ENCODE measurements around the gene TPPP2. TPM values are rescaled to one million over a fixed set of nuclear protein-coding genes. Genes with fewer than 3 reads are reported as not detected.

The TPPP2 gene
- total RNA-seq, 1 donor from 2014 or later = not detected

- Mint-ChIP-seq H3K4me3 (no peak overlapping the region), H3K27ac (no peak overlapping the region), H3K27me3 (peaks cover 5% of the 10 kb centered on the region), H3K9me3 (no peaks in the 10 kb centered on the region), H3K4me1 (ENCODE audit: unreplicated experiment) (peaks cover 21% of the 10 kb centered on the region), H3K36me3 (peaks cover 8% of the 10 kb centered on the region)
- DNase-seq (ENCODE audit: extremely low spot score, unreplicated experiment) = no peak
- TF ChIP-seq, protein P1, sequence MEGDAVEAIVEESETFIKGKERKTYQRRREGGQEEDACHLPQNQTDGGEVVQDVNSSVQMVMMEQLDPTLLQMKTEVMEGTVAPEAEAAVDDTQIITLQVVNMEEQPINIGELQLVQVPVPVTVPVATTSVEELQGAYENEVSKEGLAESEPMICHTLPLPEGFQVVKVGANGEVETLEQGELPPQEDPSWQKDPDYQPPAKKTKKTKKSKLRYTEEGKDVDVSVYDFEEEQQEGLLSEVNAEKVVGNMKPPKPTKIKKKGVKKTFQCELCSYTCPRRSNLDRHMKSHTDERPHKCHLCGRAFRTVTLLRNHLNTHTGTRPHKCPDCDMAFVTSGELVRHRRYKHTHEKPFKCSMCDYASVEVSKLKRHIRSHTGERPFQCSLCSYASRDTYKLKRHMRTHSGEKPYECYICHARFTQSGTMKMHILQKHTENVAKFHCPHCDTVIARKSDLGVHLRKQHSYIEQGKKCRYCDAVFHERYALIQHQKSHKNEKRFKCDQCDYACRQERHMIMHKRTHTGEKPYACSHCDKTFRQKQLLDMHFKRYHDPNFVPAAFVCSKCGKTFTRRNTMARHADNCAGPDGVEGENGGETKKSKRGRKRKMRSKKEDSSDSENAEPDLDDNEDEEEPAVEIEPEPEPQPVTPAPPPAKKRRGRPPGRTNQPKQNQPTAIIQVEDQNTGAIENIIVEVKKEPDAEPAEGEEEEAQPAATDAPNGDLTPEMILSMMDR (conservative IDR thresholded peaks at IDR 0.05) = no peak
These were observed 11.7 kb upstream of the TPPP2 start for GRCh38 chr14:21018286-21018685.

- no peak for DNase-seq (ENCODE audit: extremely low spot score, unreplicated experiment)
- Mint-ChIP-seq H3K9me3 (no peaks in the 10 kb centered on the region), H3K4me1 (ENCODE audit: unreplicated experiment) (peaks cover 21% of the 10 kb centered on the region), H3K36me3 (peaks cover 8% of the 10 kb centered on the region), H3K27ac (no peak overlapping the region), H3K4me3 (no peak overlapping the region), H3K27me3 (peaks cover 5% of the 10 kb centered on the region)
- TF ChIP-seq, protein P1 (conservative IDR thresholded peaks at IDR 0.05) = no peak
These were observed 11.2 kb upstream of the TPPP2 start for GRCh38 chr14:21018781-21019180.

- TF ChIP-seq, protein P1 (conservative IDR thresholded peaks at IDR 0.05) = no peak
- Mint-ChIP-seq H3K9me3 (no peaks in the 10 kb centered on the region), H3K36me3 (peaks cover 8% of the 10 kb centered on the region), H3K27ac (no peak overlapping the region), H3K4me3 (no peak overlapping the region), H3K27me3 (peaks cover 10% of the 10 kb centered on the region), H3K4me1 (ENCODE audit: unreplicated experiment) (peaks cover 27% of the 10 kb centered on the region)
- DNase-seq (ENCODE audit: extremely low spot score, unreplicated experiment) = no peak
These were observed 10.7 kb upstream of the TPPP2 start for GRCh38 chr14:21019366-21019765.

DNA sequence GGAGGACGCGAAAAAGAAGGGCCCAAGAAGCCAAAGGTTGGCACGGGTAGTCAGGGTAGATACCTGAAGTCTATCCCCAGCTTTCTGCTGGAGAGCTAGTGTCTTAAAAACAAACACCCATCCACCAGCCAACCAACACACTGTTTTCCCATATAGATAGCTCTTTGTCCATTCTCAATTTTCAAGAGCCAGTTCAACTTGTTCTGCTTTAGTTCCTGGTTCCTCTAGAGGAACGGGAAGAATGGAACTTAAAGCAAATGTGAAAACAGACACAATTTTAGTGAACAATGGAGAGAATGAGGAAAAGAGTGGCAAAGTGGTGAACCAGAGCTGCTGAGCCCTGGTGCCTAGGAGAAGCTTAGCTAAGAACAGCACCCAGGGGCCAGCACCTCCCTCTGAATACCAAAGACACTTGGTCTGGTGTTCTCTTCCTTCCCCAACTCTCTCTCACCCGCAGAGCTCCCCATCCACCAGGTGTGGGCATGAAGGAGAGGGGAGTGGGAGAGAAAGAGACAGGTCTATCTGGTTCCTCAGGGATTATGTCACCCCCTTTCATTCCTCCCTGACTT lies 9.0 kb upstream of the TPPP2 start:
- TF ChIP-seq, protein P1 (conservative IDR thresholded peaks at IDR 0.05) = no peak
- Mint-ChIP-seq H3K4me3 (peak overlapping the region; percentile 67), H3K27ac (peak overlapping the region; percentile 91), H3K27me3 (peaks cover 8% of the 10 kb centered on the region), H3K9me3 (no peaks in the 10 kb centered on the region), H3K4me1 (ENCODE audit: unreplicated experiment) (peaks cover 16% of the 10 kb centered on the region), H3K36me3 (peaks cover 8% of the 10 kb centered on the region)
- no peak for DNase-seq (ENCODE audit: extremely low spot score, unreplicated experiment)

GRCh38 chr14:21022686-21023085 lies 7.3 kb upstream of the TPPP2 start:
- DNase-seq (ENCODE audit: extremely low spot score, unreplicated experiment) = no peak

More at GRCh38 chr14:21022686-21023085, 7.3 kb upstream of the TPPP2 start:
- Mint-ChIP-seq H3K27me3 (peaks cover 8% of the 10 kb centered on the region), H3K4me1 (ENCODE audit: unreplicated experiment) (peaks cover 26% of the 10 kb centered on the region), H3K36me3 (peaks cover 8% of the 10 kb centered on the region), H3K27ac (peak overlapping the region; percentile 79), H3K9me3 (no peaks in the 10 kb centered on the region), H3K4me3 (peak overlapping the region; percentile 92)
- TF ChIP-seq, protein P1 (conservative IDR thresholded peaks at IDR 0.05) = no peak

All from type B pancreatic cell (in vitro differentiated cells).